ENCODE measurements around the gene DLK1. TPM values are rescaled to one million over a fixed set of nuclear protein-coding genes. Genes with fewer than 3 reads are reported as not detected.

The DLK1 gene
- total and polyA plus RNA-seq, 2 of the 4 experiments (the other 2 are of a cell fraction), result under 0.01 to 0.07 TPM

GRCh38 chr14:100694579-100695422 is 31.9 kb upstream of the DLK1 start:
- peaks cover 14% of the 10 kb centered on the region for H3K4me1 ChIP-seq (ENCODE audit: control insufficient read depth, insufficient read depth, low read length)
- H3K27me3 ChIP-seq (ENCODE audit: control insufficient read depth, insufficient read depth, low read length), result peaks cover 3% of the 10 kb centered on the region; the same call in 1 of the 2 replicates
- H2AFZ ChIP-seq (replicated peaks; ENCODE audit: low read length, poor library complexity), result peak overlapping the region; percentile 63
- H2BK5ac ChIP-seq (ENCODE audit: low read depth, low read length, poor library complexity, severe bottlenecking), result peak overlapping the region; percentile 48
- no peaks in the 10 kb centered on the region for H3K9me3 ChIP-seq (ENCODE audit: control insufficient read depth, insufficient read depth, low read length)
- H3K4me2 ChIP-seq (ENCODE audit: low read depth, low read length), result no peak overlapping the region
- H2BK120ac ChIP-seq (ENCODE audit: low read depth, low read length), result peak overlapping the region; percentile 80
- ChIA-PET POLR2A (ENCODE audit: unreplicated experiment) (no interaction called here), CTCF (no interaction called here)
- peaks cover 11% of the 10 kb centered on the region for H3K9me1 ChIP-seq (ENCODE audit: insufficient read depth, low read length)
- H3K56ac ChIP-seq (ENCODE audit: extremely low read depth, insufficient read depth, low read length), result no peak overlapping the region
- H3K36me3 ChIP-seq (ENCODE audit: control insufficient read depth, insufficient read depth, low read length), result no peaks in the 10 kb centered on the region
- H2AK5ac ChIP-seq (ENCODE audit: low read depth, low read length), result peak overlapping the region; percentile 95
- BruUV-seq (replicated peaks), result no TSS peak
- in situ Hi-C loops (cut with MboI; ENCODE audit: low sequenced_read_pairs) (no loop called here), intact Hi-C loops (cut with micrococcal nuclease) (loop anchor here (10.0 kb wide), 1 partner anchor 130 kb away; the partner anchor contains the start of gene MEG3), dilution Hi-C loops (cut with HindIII; ENCODE audit: low sequenced_read_pairs, unreplicated experiment) (no loop called here)
- H4K91ac ChIP-seq (ENCODE audit: insufficient read depth, low read depth, low read length), result peak overlapping the region; percentile 43; the same call in 1 of the 2 replicates
- no peak overlapping the region for H3K23ac ChIP-seq (ENCODE audit: low read depth, low read length)
- peak overlapping the region; percentile 17 for H2AK9ac ChIP-seq (replicated peaks; ENCODE audit: low read depth, low read length, poor library complexity)
- H3K27ac ChIP-seq (ENCODE audit: insufficient read depth, low read length), result no peak overlapping the region; the same call in 1 of the 2 replicates
- ATAC-seq (ENCODE audit: low read depth) (no peak), DNase-seq (no peak)
- H3K18ac ChIP-seq (ENCODE audit: low read depth, low read length), result no peak overlapping the region
- H4K5ac ChIP-seq (ENCODE audit: low read depth, low read length), result no peak overlapping the region
- peak overlapping the region; percentile 49 for H2BK20ac ChIP-seq (ENCODE audit: low read depth, low read length)
- no peak overlapping the region for H4K8ac ChIP-seq (ENCODE audit: low read depth in 2 of 2, low read length in 2 of 2)
- 0 out of 2 replicates have a peak overlapping the region, but pooled peaks have one; percentile 41 for H3K14ac ChIP-seq (replicated peaks; ENCODE audit: low read depth, low read length)
- H2BK15ac ChIP-seq (ENCODE audit: low read depth, low read length), result peak overlapping the region; percentile 52; the same call in 2 of the 3 replicates
- no peak overlapping the region for H3K9ac ChIP-seq (ENCODE audit: low read depth, low read length)
- WGBS, 2 experiments (ENCODE audit: extremely low coverage in 2 of 2, insufficient read length in 1 of 2), result 91% methylated on average over 6 of the region's 17 CpGs; no CpG with 5 or more reads in 1 of the 2 experiments
- H3K4ac ChIP-seq (ENCODE audit: low read depth, low read length), result peak overlapping the region; percentile 98
- no peaks in the 10 kb centered on the region for H3K79me1 ChIP-seq (ENCODE audit: low read depth in 1 of 2, low read length in 2 of 2)
- no peak overlapping the region for H3K4me3 ChIP-seq (ENCODE audit: insufficient read depth, low read depth, low read length)
- no peaks in the 10 kb centered on the region for H4K20me1 ChIP-seq (ENCODE audit: insufficient read depth, low read length)
- TF ChIP-seq MAZ (IDR thresholded peaks at IDR 0.05; ENCODE audit: borderline replicate concordance, low read depth, low read length) (no peak), CHD1 (IDR thresholded peaks at IDR 0.05; ENCODE audit: low read depth, low read length) (no peak), CTCF (conservative IDR thresholded peaks at IDR 0.05; ENCODE audit: low read depth, low read length) (no peak), CEBPB (IDR thresholded peaks at IDR 0.05; ENCODE audit: low read depth, low read length) (no peak), FOS (IDR thresholded peaks at IDR 0.05; ENCODE audit: low read depth, low read length) (no peak), POLR2A (IDR thresholded peaks at IDR 0.05; ENCODE audit: low read depth, low read length) (no peak), MAFK (IDR thresholded peaks at IDR 0.05; ENCODE audit: low read depth, low read length) (no peak), RAD21 (IDR thresholded peaks at IDR 0.05; ENCODE audit: low read length) (no peak), RCOR1 (IDR thresholded peaks at IDR 0.05; ENCODE audit: insufficient replicate concordance, low read length) (no peak), SMC3 (IDR thresholded peaks at IDR 0.05; ENCODE audit: low read depth, low read length) (no peak), USF2 (IDR thresholded peaks at IDR 0.05; ENCODE audit: low read depth, low read length) (no peak), MXI1 (IDR thresholded peaks at IDR 0.05; ENCODE audit: borderline replicate concordance, low read depth, low read length) (no peak), NFE2L2 (IDR thresholded peaks at IDR 0.05; ENCODE audit: low read depth, low read length) (no peak)
- TF ChIP-seq, protein P1, sequence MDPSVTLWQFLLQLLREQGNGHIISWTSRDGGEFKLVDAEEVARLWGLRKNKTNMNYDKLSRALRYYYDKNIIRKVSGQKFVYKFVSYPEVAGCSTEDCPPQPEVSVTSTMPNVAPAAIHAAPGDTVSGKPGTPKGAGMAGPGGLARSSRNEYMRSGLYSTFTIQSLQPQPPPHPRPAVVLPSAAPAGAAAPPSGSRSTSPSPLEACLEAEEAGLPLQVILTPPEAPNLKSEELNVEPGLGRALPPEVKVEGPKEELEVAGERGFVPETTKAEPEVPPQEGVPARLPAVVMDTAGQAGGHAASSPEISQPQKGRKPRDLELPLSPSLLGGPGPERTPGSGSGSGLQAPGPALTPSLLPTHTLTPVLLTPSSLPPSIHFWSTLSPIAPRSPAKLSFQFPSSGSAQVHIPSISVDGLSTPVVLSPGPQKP (IDR thresholded peaks at IDR 0.05; ENCODE audit: borderline replicate concordance, low read depth, low read length), result no peak
